ENCODE results near the gene CDX2. TPM values are rescaled to one million over a fixed set of nuclear protein-coding genes. Genes with fewer than 3 reads are reported as not detected.

Gene CDX2
- total RNA-seq, 1 donor from 2014 or later = 1.1 TPM

DNA sequence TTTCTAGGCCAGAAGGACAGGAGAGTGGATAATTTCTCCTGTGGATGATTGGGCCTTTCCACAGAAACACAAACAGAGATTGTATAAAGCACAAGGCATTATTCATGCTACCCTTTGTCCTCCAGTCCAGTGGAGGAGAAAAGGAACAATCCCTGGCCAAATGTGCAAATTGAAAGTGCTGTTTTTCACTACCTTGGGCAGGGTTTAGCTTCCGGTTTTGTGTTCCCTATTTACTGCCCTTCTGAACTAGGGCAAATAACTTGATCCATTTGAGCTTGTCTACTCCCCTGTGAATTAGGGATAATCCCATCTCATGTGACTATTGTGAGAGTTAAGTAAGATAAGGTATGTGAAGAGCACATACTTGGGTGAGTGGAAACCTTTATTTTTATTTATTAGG, 36.0 kb downstream of the CDX2 start:
- TF ChIP-seq, protein P1, sequence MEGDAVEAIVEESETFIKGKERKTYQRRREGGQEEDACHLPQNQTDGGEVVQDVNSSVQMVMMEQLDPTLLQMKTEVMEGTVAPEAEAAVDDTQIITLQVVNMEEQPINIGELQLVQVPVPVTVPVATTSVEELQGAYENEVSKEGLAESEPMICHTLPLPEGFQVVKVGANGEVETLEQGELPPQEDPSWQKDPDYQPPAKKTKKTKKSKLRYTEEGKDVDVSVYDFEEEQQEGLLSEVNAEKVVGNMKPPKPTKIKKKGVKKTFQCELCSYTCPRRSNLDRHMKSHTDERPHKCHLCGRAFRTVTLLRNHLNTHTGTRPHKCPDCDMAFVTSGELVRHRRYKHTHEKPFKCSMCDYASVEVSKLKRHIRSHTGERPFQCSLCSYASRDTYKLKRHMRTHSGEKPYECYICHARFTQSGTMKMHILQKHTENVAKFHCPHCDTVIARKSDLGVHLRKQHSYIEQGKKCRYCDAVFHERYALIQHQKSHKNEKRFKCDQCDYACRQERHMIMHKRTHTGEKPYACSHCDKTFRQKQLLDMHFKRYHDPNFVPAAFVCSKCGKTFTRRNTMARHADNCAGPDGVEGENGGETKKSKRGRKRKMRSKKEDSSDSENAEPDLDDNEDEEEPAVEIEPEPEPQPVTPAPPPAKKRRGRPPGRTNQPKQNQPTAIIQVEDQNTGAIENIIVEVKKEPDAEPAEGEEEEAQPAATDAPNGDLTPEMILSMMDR (IDR thresholded peaks at IDR 0.05; ENCODE audit: partially characterized antibody, unreplicated experiment) = no peak
- no peaks in the 10 kb centered on the region for H3K9me3 Mint-ChIP-seq (ENCODE audit: unreplicated experiment)
- no peaks in the 10 kb centered on the region for H3K36me3 Mint-ChIP-seq (ENCODE audit: unreplicated experiment)
- no peak overlapping the region for H3K27ac Mint-ChIP-seq (ENCODE audit: unreplicated experiment)
- no peak overlapping the region for H3K4me3 Mint-ChIP-seq (ENCODE audit: unreplicated experiment)
- H3K4me1 Mint-ChIP-seq (ENCODE audit: low read depth, unreplicated experiment) = no peaks in the 10 kb centered on the region
- H3K27me3 Mint-ChIP-seq (ENCODE audit: unreplicated experiment) = peaks cover 23% of the 10 kb centered on the region
- no peak for DNase-seq

DNA sequence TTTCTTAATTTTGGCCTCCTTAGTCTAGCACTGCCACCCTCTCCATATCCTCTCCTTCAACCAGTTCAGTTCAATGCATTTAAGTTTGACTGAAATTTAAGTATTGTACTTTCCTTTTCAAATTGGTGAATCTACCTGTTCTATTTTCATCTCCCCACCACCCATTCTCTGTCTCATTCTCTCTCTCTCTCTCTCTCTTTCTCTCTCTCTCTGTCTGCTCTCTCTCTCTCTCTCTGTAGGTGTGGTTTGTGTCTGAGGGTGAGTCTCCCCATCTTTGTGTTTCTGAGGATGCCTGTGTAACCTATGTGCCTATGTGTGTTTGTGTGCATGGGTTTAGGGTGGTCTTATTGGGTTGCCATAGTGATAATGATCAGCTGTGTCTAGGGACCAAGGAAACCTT, 39.2 kb downstream of the CDX2 start:
- peaks cover 37% of the 10 kb centered on the region for H3K27me3 Mint-ChIP-seq (ENCODE audit: unreplicated experiment)

DNA sequence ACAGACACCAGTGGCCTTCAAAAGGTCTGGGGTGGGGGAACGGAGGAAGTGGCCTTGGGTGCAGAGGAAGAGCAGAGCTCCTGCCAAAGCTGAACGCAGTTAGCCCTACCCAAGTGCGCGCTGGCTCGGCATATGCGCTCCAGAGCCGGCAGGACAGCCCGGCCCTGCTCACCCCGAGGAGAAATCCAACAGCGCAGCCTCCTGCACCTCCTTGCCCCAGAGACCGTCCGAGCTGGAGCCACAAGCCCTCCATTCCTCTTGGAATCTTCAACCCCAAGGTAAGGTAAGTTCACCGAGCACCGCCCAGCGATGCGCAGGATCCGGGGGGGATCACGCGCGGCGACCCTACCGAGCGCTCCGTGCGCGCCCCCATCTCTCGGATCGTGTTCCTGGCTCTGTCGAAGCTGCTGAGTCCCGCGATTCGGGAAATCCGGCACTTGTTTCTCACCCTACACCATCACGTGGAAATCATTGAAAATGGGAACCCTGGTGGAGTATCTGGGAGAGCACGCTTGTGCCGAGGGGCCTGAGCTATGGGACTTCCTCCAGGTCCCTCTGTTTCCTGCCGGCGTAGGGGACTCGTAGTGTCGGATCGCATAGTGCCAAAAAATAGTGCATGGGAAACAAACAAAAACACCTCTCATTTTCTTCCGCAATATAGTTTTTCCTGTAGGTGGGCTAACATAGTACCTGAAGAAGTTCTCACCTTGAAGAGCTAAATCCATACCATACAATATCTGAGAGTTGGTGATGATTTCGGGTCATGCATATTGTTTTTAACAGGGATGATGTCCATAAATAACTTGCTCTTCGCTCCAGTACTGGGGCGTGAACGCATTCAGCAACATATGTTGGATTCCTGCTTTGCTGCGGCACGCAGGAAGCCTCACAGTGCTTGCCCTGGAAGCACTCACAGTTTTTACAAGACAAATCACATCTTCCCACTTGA, 40.0 kb downstream of the CDX2 start:
- peak; percentile 21 for DNase-seq

More for the DNA sequence above, 39.2 kb downstream of the CDX2 start:
- Mint-ChIP-seq H3K27ac (ENCODE audit: unreplicated experiment) (no peak overlapping the region), H3K36me3 (ENCODE audit: unreplicated experiment) (no peaks in the 10 kb centered on the region), H3K4me3 (ENCODE audit: unreplicated experiment) (no peak overlapping the region), H3K9me3 (ENCODE audit: unreplicated experiment) (no peaks in the 10 kb centered on the region), H3K4me1 (ENCODE audit: low read depth, unreplicated experiment) (no peaks in the 10 kb centered on the region)
- TF ChIP-seq, protein P1 (IDR thresholded peaks at IDR 0.05; ENCODE audit: partially characterized antibody, unreplicated experiment) = no peak
- DNase-seq = no peak

DNA sequence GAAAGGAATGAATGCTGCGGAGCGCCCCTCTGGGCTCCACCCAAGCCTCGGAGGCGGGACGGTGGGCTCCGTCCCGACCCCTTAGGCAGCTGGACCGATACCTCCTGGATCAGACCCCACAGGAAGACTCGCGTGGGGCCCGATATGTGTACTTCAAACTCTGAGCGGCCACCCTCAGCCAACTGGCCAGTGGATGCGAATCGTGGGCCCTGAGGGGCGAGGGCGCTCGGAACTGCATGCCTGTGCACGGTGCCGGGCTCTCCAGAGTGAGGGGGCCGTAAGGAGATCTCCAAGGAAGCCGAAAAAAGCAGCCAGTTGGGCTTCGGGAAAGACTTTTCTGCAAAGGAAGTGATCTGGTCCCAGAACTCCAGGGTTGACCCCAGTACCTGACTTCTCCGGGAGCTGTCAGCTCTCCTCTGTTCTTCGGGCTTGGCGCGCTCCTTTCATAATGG, 40.7 kb downstream of the CDX2 start:
- no peak for DNase-seq
- no peak overlapping the region for H3K27ac Mint-ChIP-seq (ENCODE audit: unreplicated experiment)

More for the DNA sequence above, 40.0 kb downstream of the CDX2 start:
- H3K9me3 Mint-ChIP-seq (ENCODE audit: unreplicated experiment) = peaks cover 2% of the 10 kb centered on the region
- H3K36me3 Mint-ChIP-seq (ENCODE audit: unreplicated experiment) = no peaks in the 10 kb centered on the region
- no peak overlapping the region for H3K27ac Mint-ChIP-seq (ENCODE audit: unreplicated experiment)
- peaks cover 37% of the 10 kb centered on the region for H3K27me3 Mint-ChIP-seq (ENCODE audit: unreplicated experiment)
- H3K4me1 Mint-ChIP-seq (ENCODE audit: low read depth, unreplicated experiment) = no peaks in the 10 kb centered on the region
- no peak overlapping the region for H3K4me3 Mint-ChIP-seq (ENCODE audit: unreplicated experiment)
- TF ChIP-seq, protein P1 (IDR thresholded peaks at IDR 0.05; ENCODE audit: partially characterized antibody, unreplicated experiment) = no peak

More for the DNA sequence above, 40.7 kb downstream of the CDX2 start:
- Mint-ChIP-seq H3K36me3 (ENCODE audit: unreplicated experiment) (no peaks in the 10 kb centered on the region), H3K9me3 (ENCODE audit: unreplicated experiment) (peaks cover 7% of the 10 kb centered on the region), H3K4me3 (ENCODE audit: unreplicated experiment) (no peak overlapping the region), H3K4me1 (ENCODE audit: low read depth, unreplicated experiment) (peaks cover 2% of the 10 kb centered on the region), H3K27me3 (ENCODE audit: unreplicated experiment) (peaks cover 39% of the 10 kb centered on the region)
- TF ChIP-seq, protein P1 (IDR thresholded peaks at IDR 0.05; ENCODE audit: partially characterized antibody, unreplicated experiment) = no peak

Measured in glutamatergic neuron (in vitro differentiated cells).